IPS-18c (cell line): ENCODE data around the gene GRPR.
"Not testable (repeated sequence)": the region's sequence is repeated elsewhere in the genome, so short reads cannot be mapped to it uniquely, and the experiment has no call there.

Source experiments
- H3K4me3 ChIP-seq: 2 replicates; pipeline ENCODE4 v1.7.0; 2013; ENCODE audit warnings: low read depth, mild to moderate bottlenecking, low read length, moderate library complexity; ENCODE audit not compliant: insufficient read depth
- H3K9me3 ChIP-seq: one replicate; pipeline ENCODE4 v1.6.1; 2013; ENCODE audit warnings: mild to moderate bottlenecking, low read length, moderate library complexity; ENCODE audit not compliant: control insufficient read depth, insufficient read depth

GRPR gene

DNA sequence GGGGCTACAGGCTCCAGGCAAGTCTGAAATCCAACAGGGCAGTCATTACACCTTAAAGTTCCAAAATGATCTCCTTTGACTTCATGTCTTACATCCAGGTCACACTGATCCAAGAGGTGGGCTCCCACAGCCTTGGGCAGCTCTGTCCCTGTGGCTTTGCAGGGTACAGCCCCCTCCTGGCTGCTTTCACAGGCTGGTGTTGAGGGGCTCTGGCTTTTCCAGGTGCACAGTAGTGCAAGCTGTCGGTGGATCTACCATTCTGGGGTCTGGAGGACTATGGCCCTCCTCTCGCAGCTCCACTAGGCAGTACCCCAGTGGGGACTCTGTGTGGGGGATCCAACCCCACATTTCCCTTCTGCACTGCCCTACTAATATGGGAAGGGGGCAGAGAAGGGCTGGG, 37.8 kb downstream of the GRPR start:
- not testable (repeated sequence) for H3K9me3 ChIP-seq, H3K4me3 ChIP-seq

DNA sequence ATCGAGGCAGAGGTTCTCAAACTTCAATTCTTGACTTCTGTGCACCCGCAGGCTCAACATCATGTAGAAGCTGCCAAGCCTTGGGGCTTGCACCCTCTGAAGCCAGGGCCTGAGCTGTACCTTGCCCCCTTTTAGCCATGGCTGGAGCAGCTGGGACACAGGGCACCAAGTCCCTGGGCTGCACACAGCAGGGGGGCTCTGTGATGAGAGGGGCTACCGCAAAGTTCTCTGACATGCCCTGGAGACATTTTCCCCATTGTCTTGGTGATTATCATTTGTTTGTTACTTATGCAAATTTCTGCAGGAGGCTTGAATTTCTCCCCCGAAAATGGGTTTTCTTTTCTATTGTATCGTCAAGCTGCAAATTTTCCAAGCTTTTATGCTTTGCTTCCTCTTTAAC, 39.0 kb downstream of the GRPR start:
- Histone ChIP-seq H3K4me3 (no peak overlapping the region), H3K9me3 (no peaks in the 10 kb centered on the region)

DNA sequence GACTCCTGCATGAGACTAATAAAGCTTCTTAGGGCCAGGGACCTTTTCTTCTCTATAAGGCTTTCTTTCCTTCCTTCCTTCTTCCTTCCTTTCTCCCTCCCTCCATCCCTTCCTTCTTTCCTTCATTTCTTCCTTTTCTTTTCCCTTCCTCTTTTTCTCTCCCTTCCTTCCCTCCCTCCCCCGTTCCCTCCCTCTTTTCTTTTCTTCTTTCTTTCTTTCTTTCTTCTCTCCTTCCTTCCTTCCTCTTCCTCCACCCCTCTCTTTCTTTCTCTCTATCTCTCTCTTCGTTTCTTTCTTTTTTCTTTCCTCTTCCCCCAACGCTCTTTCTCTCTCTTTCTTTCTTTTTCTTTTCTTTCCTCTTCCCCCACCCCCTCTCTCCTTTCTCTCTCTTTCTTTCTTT, 41.4 kb downstream of the GRPR start:
- peaks cover 4% of the 10 kb centered on the region for H3K9me3 ChIP-seq
- no peak overlapping the region for H3K4me3 ChIP-seq

DNA sequence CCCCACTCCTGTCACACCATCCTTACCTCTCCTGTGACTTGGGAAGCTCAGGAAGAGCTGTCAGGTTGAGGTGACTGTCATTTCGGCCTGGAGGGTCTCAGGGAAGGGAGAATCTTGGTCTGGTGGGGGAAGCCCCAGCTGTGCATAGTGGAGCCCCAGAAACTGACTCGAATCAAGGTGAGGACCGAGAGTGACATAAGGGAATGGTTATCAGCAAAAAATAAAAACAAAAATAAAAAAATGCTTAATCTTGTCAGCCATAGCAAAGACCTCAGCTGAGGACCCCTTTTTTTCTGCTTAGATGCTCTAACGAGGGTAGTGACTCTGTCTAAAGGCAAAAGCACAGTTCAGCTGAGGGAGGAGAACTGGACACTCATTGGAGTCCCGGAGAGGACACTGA, 43.8 kb downstream of the GRPR start, which contains the start of gene MAGEB17:
TSS of gene MAGEB17 (plus strand) at position 301 of the 400 bp plus-strand sequence. CDS start 2,902 bp downstream, outside the sequence.
- Histone ChIP-seq H3K9me3 (peaks cover 6% of the 10 kb centered on the region), H3K4me3 (no peak within 1 kb of the TSS)

DNA sequence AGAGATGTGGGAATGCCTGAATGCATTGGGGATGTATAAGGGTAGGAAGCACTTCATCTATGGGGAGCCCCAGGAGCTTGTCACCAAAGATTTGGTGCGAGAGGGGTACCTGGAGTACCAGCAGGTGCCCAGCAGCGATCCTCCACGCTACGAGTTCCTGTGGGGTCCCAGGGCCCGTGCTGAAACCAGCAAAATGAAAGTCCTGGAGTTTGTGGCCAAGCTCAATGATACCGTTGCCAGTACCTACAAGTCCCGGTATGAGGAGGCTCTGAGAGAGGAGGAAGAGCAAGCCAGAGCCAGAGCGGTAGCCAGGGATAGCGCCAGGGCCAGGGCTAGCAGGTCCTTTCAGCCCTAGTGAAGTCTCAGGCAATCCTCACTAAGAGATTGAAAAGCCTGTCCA, 47.7 kb downstream of the GRPR start:
- Histone ChIP-seq H3K9me3 (peaks cover 6% of the 10 kb centered on the region), H3K4me3 (no peak overlapping the region)

DNA sequence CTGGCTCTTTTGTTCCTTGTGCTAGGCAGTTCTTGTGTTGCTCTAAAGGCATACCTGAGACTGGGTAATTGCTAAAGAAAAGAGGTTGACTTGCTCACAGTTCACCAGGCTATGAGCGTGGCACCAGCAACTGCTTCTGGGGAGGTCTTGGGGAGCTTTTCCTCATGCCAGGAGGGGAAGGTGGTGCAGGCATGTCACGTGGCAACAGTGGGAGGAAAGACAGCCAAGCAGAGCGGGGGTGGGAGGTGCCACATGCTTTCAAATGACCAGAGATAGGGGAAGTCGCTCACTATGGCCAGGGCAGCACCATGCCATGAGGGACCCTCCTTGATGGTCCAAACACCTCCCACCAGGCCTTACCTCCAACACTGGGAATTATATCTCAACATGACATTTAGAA, 48.6 kb downstream of the GRPR start:
- no peak overlapping the region for H3K4me3 ChIP-seq
- peaks cover 6% of the 10 kb centered on the region for H3K9me3 ChIP-seq

DNA sequence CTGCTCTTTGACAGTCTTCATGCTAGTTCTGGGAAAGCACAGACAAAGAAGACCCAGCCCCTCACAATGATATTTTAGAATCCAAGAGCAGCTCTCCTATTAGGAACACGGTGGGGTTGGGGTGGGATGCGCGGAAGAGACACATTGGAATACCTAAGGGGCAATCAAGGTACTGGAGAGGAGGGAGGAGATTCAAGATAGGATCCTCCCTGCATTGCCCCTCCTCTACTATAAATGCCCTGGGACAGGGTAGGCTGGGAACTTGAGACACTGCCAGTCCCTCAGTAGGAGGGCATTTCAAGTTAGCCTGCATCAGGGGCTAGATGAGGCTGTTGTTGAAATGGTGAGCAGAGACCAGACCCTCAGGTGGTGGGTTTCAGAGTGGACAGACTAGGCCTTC, 49.0 kb downstream of the GRPR start:
- Histone ChIP-seq H3K4me3 (no peak overlapping the region), H3K9me3 (peaks cover 6% of the 10 kb centered on the region)

DNA sequence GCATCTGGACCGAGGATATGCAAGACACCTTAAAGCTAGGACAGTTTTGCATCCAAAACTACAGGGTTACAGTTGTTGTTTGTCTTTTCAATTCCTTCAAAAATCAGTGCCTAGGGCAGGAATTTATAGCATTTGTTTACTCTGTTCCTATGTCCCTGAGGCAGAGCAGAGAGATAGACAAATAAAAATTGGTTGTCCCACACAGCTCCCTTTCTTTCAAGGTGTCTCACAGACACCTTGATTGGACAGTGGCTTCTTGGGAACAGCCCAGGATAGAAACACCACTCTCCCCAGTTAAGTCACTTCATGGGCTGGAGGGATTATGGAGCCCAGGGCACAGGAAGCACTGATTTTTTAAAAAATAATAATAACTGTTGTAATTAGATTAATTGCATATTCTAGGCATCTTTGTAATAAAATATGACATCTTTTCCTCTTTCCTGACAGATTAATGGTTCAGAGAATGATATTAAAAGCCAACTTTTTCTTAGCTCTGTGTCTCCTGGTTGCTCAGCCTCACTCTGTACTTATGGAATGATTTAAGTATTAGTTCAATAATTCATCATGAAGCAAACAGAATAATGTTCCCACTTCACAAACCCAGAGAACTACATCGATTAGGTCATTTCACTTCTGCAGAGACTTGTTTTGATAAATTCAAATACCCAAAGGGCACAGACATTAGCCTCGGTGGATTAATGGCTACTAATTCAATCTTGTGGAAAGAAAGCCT, 52.1 kb downstream of the GRPR start:
- Histone ChIP-seq H3K9me3 (no peaks in the 10 kb centered on the region), H3K4me3 (no peak overlapping the region)

DNA sequence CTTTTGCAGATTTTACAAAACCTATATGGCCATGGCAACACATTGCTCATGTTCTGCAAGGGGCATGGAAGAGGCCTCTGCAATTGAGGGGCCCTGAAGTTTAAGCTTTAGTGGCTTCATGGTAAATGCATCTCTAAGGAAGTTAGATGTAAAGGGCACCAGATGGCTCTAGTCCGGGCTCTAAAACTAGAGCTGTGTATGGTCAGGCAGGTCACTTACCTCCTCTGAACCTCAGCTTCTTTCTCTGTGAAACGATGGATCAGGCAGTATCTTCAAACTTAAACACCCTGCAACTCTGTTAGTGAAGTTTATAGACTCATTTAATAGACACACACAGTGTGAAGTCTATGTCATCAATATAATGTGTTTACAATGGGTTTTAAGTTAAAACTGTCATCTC, 53.9 kb downstream of the GRPR start:
- no peak overlapping the region for H3K4me3 ChIP-seq
- no peaks in the 10 kb centered on the region for H3K9me3 ChIP-seq

DNA sequence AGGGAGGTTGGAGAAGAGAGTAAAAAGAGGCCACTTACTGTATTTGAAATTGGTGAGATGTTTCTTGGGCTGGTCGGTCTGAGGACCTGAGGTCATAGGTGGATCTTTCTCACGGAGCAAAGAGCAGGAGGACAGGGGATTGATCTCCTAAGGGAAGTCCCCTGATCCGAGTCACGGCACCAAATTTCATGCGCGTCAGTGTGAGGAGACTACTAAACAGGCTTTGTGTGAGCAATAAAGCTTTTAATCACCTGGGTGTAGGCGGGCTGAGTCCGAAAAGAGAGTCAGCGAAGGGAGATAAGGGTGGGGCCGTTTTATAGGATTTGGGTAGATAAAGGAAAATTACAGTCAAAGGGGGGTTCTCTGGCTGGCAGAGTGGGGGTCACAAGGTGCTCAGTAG, 60.5 kb downstream of the GRPR start:
- not testable (repeated sequence) for H3K9me3 ChIP-seq, H3K4me3 ChIP-seq

DNA sequence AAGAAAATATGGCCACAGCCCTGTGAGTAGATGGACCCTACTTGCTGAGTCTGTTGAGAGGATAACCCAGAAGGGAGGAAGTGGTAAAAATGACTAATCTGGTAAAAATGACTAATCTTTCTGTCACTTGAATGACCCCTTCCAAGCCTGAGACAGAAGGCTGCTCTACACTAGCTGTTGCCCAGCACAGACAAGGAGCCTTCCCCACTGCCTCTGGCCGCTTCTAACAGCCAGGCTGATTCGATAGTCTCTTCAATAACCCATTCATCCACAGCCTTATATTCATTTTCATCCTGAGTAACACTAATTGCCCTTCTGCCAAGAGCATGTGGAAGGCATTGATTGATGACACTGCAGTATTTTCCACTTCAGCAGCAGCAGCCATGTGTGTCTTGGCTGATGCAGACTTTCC, 62.4 kb downstream of the GRPR start:
- Histone ChIP-seq H3K4me3 (no peak overlapping the region), H3K9me3 (peaks cover 2% of the 10 kb centered on the region)

DNA sequence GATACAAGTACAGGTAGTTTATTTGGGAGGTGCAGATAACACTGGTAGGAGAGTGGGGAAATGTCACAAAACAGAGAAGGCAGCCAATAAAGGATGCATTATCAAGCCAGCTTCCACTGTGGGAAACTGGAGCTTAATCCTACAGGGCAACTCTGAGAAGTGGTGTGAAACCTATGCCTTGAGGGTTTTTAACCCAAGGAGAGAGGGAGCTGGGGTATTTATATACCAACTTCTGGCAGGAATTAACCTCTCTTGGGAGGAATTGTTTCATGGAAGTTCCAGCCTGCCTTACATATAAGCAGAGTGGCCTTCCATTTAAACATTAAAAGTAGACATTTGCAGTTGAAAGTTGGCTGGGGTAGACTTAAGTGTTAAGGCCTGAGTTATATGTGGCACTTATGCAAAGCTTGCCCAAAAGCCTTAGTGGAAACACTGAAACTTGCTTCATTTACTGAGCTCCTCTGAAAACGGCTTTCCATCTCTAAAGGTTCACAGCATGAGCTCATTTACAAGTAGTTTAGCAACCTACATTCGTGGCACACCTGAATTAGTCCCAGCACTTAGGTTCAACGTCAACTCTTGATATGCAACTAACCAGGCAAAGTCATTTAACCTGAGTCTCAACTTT, 63.1 kb downstream of the GRPR start:
- H3K4me3 ChIP-seq: no peak overlapping the region
- H3K9me3 ChIP-seq: peaks cover 2% of the 10 kb centered on the region

DNA sequence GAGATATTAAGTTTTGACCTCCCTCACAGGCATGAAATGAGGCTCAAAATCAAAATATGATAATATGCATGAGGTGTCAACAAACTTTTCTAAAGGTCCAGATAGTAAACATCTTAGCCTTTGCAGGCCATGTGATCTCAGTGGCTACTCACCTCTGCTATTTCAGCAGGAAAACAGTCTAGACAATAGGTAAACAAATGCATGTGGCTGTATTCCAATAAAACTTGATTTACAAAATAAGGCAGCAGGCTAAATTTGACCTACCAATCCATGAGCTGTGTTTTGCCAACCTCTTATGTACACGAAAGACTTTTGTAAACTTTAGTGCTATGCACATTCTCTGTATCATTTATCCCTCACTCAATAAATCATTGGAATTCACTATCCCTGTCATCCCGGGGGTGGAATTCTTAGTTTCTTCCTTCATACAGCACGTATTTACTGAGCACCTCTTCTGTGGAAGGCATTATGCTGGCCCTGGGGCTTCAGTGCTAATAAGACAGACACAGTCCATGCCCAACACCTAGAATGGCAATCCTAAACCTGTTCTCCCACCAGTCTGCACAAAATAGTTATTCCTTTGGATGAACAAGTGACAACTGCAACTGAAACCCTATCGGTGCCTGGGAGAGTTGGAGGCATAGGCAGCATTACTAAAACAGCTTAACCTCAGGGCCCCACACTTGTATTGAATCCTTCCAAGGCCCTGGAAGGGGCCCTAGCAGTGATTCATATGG, 63.8 kb downstream of the GRPR start:
- H3K4me3 ChIP-seq: no peak overlapping the region
- H3K9me3 ChIP-seq: peaks cover 2% of the 10 kb centered on the region

DNA sequence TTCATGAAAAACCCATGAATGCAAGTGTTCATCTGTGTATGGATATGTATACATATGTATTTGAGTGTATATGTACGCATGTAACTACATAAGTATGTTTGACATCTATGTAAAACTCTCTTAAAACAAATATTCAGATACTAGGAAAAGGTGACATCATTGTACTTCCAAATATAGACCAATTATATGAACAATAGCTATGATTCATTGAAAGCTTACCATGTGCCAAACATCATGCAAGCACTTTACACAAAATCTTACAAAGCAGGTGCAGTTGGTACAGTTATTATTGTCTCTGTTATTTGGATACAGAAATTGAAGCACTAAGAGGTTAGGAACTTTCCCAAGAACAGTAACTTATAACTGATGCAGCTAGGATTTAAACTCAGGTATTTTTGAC, 65.3 kb downstream of the GRPR start:
- Histone ChIP-seq H3K9me3 (no peaks in the 10 kb centered on the region), H3K4me3 (no peak overlapping the region)

DNA sequence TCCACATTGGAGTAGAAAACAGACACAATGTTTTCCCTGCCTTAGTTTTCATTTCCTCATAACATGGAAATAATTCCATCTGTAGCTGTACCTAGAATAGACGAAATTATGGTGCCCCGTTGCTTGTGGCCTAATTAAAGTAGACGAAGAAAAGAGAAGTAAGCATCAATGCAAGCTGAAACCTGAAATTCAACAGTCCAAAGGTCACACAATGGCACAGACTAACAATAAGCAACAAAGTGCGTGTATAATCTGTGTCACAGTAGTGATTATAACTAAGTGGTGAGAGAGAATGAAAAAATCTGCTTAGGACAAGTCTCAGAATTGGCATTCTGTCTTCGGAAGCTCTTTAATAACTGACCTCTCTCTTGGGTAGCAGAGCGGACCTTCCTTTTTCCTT, 68.2 kb downstream of the GRPR start:
- Histone ChIP-seq H3K9me3 (no peaks in the 10 kb centered on the region), H3K4me3 (no peak overlapping the region)

DNA sequence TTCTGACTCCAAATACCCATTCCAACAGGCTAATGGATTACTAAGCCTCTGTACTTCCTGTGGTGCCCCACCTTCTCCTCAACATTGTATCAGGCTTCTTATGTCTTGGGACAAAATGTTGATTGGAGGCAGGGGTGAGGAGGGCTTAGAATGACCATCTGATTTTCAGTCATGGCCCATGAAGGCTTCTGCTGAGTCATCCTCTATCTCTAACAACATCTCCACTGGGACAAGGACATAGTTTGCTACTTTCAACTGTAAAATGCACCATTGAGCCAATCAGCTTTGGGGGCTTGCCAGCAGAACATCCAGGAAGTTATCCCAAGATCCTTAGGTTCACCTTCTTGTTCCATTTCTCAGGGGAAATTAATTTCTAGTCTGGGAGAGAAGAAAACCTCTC, 73.5 kb downstream of the GRPR start:
- no peak overlapping the region for H3K4me3 ChIP-seq

DNA sequence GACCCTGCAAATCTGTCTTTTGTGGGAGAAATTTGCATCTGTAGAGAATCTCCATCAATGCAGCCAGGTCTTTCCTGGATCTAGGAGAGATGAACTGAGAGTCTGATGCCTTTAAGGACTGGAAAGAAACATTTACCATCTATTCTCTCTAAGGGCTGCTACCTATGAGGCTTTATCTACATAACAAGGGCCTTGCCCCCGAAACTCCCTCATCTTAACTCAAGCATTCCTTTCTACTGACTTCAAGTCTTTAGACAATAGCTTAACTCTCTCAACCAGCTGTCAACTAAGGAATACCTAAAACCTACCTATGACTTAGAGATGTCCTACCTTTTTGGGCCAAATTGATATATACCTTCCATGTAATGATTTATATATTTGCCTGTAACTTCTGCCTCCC, 76.0 kb downstream of the GRPR start:
- no peak overlapping the region for H3K4me3 ChIP-seq
- no peaks in the 10 kb centered on the region for H3K9me3 ChIP-seq

More for the DNA sequence above, 73.5 kb downstream of the GRPR start:
- H3K9me3 ChIP-seq: no peaks in the 10 kb centered on the region

DNA sequence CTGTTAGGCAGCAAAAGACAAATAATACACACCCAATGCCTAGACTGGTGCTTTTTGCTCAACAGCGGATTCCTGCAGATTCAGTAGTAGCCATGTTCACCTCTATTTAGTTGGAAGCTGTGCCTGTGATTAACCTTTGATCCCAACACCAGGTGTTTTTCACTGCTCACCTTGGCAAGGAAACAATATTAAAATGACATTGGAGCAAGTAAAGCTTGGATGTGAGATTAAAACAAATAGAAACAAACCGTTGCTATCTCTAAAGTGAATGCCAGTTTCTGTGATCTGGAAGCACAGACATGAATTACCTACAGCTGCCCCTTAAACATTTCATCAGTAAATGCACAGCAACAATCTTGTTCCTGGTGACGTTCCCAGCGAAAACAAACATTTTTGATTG, 79.6 kb downstream of the GRPR start:
- H3K4me3 ChIP-seq: no peak overlapping the region

More for the DNA sequence above, 79.6 kb downstream of the GRPR start:
- no peaks in the 10 kb centered on the region for H3K9me3 ChIP-seq
